HL-60 (cell line): Measurements from ENCODE around the gene HNRNPA3.

Source experiments
- DNase-seq, 2 experiments: peaks; one replicate each; pipeline ENCODE4 v3.0.0-alpha.2; 2010 to 2020; ENCODE audit warnings: low read depth in 1 of 2, low spot score in 1 of 2
- H3K27ac ChIP-seq: fragments of 250-450 bp; sonication (Bioruptor Pico); replicated peaks from 2 replicates; pipeline ENCODE4 v1.5.1; 2020; ENCODE audit warnings: mild to moderate bottlenecking, moderate library complexity
- H3K27me3 ChIP-seq: fragments of 250-450 bp; sonication (Bioruptor Pico); 2 replicates; pipeline ENCODE4 v1.5.1; 2021; ENCODE audit warnings: mild to moderate bottlenecking, moderate library complexity; ENCODE audit not compliant: insufficient read depth, poor library complexity, severe bottlenecking
- H3K4me3 ChIP-seq: replicated peaks from 2 replicates; pipeline ENCODE4 v1.5.1; 2011; ENCODE audit warnings: mild to moderate bottlenecking, control low read depth, low read length; ENCODE audit not compliant: insufficient read depth
- GABPA ChIP-seq: IDR thresholded peaks from 2 replicates; pipeline ENCODE4 v1.6.1; 2012; ENCODE audit warnings: low read depth
- POLR2AphosphoS5 ChIP-seq: IDR thresholded peaks from 2 replicates; pipeline ENCODE4 v1.6.1; 2012; ENCODE audit warnings: low read depth
- SPI1 ChIP-seq: IDR thresholded peaks from 2 replicates; pipeline ENCODE4 v1.6.1; 2012; ENCODE audit warnings: low read depth, mild to moderate bottlenecking, borderline replicate concordance
- TF ChIP-seq, protein P1 (sequence below): IDR thresholded peaks from one replicate; pipeline ENCODE4 v1.5.1; 2011; ENCODE audit warnings: low read length, control low read depth, inconsistent platforms; ENCODE audit not compliant: insufficient read depth
- TF ChIP-seq, protein P2 (sequence below): IDR thresholded peaks from 2 replicates; pipeline ENCODE4 v1.6.1; 2012; ENCODE audit warnings: low read depth; ENCODE audit not compliant: insufficient replicate concordance

Gene HNRNPA3

DNA sequence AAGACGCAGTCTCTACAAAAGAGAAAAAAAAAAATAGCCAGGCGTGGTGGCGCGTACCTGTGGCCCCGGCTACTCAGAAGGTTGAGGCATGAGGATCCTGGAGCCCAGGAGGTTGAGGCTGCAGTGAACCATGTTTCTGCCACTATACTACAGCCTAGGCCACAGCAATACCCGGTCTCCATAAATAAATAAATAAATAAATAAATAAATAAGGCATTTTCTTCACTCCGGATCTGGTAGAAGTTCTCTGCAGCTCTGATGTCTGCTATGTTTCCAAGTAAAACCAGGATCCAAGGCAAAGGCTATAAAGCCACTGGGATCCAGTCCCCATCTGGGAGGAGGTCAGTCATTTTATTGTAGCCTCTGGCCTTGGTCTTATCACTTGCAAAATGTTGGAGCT, 36.4 kb downstream of the HNRNPA3 start:
- no peaks in the 10 kb centered on the region for H3K27me3 ChIP-seq
- H3K27ac ChIP-seq: no peak overlapping the region
- no peak for TF ChIP-seq POLR2AphosphoS5
- TF ChIP-seq GABPA: no peak
- TF ChIP-seq, protein P1, sequence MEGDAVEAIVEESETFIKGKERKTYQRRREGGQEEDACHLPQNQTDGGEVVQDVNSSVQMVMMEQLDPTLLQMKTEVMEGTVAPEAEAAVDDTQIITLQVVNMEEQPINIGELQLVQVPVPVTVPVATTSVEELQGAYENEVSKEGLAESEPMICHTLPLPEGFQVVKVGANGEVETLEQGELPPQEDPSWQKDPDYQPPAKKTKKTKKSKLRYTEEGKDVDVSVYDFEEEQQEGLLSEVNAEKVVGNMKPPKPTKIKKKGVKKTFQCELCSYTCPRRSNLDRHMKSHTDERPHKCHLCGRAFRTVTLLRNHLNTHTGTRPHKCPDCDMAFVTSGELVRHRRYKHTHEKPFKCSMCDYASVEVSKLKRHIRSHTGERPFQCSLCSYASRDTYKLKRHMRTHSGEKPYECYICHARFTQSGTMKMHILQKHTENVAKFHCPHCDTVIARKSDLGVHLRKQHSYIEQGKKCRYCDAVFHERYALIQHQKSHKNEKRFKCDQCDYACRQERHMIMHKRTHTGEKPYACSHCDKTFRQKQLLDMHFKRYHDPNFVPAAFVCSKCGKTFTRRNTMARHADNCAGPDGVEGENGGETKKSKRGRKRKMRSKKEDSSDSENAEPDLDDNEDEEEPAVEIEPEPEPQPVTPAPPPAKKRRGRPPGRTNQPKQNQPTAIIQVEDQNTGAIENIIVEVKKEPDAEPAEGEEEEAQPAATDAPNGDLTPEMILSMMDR: no peak
- TF ChIP-seq, protein P2, sequence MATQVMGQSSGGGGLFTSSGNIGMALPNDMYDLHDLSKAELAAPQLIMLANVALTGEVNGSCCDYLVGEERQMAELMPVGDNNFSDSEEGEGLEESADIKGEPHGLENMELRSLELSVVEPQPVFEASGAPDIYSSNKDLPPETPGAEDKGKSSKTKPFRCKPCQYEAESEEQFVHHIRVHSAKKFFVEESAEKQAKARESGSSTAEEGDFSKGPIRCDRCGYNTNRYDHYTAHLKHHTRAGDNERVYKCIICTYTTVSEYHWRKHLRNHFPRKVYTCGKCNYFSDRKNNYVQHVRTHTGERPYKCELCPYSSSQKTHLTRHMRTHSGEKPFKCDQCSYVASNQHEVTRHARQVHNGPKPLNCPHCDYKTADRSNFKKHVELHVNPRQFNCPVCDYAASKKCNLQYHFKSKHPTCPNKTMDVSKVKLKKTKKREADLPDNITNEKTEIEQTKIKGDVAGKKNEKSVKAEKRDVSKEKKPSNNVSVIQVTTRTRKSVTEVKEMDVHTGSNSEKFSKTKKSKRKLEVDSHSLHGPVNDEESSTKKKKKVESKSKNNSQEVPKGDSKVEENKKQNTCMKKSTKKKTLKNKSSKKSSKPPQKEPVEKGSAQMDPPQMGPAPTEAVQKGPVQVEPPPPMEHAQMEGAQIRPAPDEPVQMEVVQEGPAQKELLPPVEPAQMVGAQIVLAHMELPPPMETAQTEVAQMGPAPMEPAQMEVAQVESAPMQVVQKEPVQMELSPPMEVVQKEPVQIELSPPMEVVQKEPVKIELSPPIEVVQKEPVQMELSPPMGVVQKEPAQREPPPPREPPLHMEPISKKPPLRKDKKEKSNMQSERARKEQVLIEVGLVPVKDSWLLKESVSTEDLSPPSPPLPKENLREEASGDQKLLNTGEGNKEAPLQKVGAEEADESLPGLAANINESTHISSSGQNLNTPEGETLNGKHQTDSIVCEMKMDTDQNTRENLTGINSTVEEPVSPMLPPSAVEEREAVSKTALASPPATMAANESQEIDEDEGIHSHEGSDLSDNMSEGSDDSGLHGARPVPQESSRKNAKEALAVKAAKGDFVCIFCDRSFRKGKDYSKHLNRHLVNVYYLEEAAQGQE: no peak
- TF ChIP-seq SPI1: no peak
- DNase-seq: no peak
- no peak overlapping the region for H3K4me3 ChIP-seq

DNA sequence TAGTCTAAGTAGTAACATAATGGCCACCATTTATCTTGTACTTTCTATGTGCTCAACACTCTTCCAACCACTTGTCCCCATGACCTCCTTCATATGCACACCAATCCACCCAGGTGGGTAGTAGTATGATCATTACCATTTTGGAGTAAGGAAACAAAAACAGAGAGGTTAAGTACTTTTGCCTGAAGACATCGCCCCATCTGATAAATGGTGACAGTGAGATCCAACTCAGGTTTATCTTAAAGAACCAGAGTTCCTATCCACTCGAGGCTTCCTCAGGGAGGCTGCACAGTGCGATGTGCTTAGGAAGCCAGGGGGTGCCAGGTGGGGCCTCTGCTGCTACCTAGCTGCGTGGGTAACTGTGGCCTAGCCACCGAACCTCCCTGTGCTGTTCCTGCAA, 37.9 kb downstream of the HNRNPA3 start:
- Histone ChIP-seq H3K4me3 (no peak overlapping the region), H3K27ac (no peak overlapping the region), H3K27me3 (no peaks in the 10 kb centered on the region)
- TF ChIP-seq GABPA (no peak), SPI1 (no peak), POLR2AphosphoS5 (no peak; the same call in 1 of the 2 replicates)
- TF ChIP-seq, protein P1: no peak
- TF ChIP-seq, protein P2: no peak
- no peak for DNase-seq

DNA sequence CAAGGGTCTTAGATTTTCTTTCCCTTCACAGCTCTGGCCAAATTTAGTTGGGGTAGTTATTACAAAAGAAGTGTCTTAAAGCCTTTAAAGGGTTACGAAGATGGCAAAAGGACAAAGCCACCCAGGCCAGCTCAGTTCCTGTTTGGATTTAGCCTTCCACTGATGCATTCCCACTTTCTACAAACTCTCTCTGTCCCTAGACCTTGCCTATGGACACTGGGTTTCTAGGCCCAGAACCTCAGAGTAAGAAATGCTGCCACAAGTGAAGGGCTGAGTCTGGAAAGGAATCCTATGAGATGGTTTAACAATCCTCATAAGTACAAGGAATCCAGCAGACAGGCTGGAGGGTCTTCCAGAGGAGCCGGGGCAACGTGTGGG, 38.6 kb downstream of the HNRNPA3 start:
- Histone ChIP-seq H3K27me3 (no peaks in the 10 kb centered on the region), H3K27ac (peak overlapping the region; percentile 15), H3K4me3 (no peak overlapping the region)
- DNase-seq: no peak
- TF ChIP-seq, protein P1: no peak
- 0 out of 2 replicates have a peak, but pooled peaks have one; percentile 3 for TF ChIP-seq POLR2AphosphoS5

DNA sequence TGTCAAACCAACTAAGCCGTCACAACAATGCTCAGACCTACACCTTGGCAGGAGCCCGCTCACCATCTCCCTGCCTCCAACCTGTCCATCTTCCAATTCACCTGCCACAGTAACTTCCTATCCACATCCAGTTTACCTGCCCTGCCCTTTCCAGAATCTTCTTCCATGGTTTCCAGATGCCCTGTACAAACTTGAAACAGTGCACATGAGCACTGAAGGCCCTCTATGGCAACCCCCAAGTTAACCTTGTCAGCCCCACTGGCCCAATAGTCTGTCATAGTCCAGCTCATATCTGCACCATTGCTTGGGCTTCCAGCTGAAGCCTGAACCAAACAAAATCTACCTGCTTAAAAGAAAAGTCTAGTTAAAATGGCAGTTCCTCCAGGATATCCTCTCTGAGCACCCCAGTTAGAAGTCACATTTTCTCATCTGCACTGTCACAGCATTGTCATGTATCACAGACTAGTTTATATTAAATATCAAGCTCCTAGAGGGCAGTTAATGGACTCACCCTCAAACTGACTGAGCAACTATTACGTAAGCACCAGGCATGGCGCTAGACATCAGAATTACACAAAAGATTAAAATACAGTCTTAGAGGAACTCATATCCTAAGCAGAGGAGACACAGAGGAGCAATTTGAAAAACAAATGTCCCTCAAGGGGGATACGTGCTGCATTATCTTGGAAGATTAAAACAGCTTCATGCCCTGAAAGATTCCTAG, 40.4 kb downstream of the HNRNPA3 start:
- H3K27ac ChIP-seq: peak overlapping the region; percentile 53

More for the DNA sequence above, 40.4 kb downstream of the HNRNPA3 start:
- Histone ChIP-seq H3K4me3 (no peak overlapping the region), H3K27me3 (no peaks in the 10 kb centered on the region)
- no peak for TF ChIP-seq SPI1
- peak in 1 of 2 experiments; percentile 49 for DNase-seq
